Left ventricle myocardium inferior (tissue), 1 donor: ENCODE data around the gene RUNX1. TPM values are rescaled to one million over a fixed set of nuclear protein-coding genes. Genes with fewer than 3 reads are reported as not detected.

Experiments
- DNase-seq: peaks from one replicate; pipeline ENCODE4 v3.0.0-alpha.2; 2020
- H3K27ac ChIP-seq: fragments of 200-600 bp; replicated peaks from 2 replicates; pipeline ENCODE4 v1.8.0; 2021
- H3K27me3 ChIP-seq: fragments of 200-600 bp; 2 replicates; pipeline ENCODE4 v1.8.0; 2021; ENCODE audit warnings: low read depth
- H3K36me3 ChIP-seq: fragments of 200-600 bp; 2 replicates; pipeline ENCODE4 v1.8.0; 2021
- H3K4me1 ChIP-seq: fragments of 200-600 bp; 2 replicates; pipeline ENCODE4 v1.8.0; 2021
- H3K4me3 ChIP-seq: fragments of 200-600 bp; 2 replicates; pipeline ENCODE4 v1.8.0; 2021; ENCODE audit warnings: mild to moderate bottlenecking, moderate library complexity
- H3K9me3 ChIP-seq: fragments of 200-600 bp; replicated peaks from 2 replicates; pipeline ENCODE4 v1.8.0; 2021
- intact Hi-C: fragments of 100-400 bp; cut with micrococcal nuclease; formaldehyde crosslinking; loops from one replicate; pipeline ENCODE4 v1.11.0; 2022
- total RNA-seq: library from RNA; stranded (reverse); fragmentation: NEBNext Ultra II Directional; extraction: Animal tissue kit (Norgen Biotek cat#: 25700); gene quantifications from one replicate; pipeline ENCODE4 v1.2.1, GENCODE V29; 2021
- TF ChIP-seq, protein P1 (sequence below): fragments of 200-600 bp; IDR thresholded peaks from 2 replicates; pipeline ENCODE4 v1.8.0; 2021; ENCODE audit warnings: antibody characterized with exemption, mild to moderate bottlenecking, borderline replicate concordance
- donor health status: DM: no; HTN: yes; CAD: no; lungs with severe emphysema.

The RUNX1 gene
- total RNA-seq, 1 donor from 2014 or later, result 1.5 TPM

DNA sequence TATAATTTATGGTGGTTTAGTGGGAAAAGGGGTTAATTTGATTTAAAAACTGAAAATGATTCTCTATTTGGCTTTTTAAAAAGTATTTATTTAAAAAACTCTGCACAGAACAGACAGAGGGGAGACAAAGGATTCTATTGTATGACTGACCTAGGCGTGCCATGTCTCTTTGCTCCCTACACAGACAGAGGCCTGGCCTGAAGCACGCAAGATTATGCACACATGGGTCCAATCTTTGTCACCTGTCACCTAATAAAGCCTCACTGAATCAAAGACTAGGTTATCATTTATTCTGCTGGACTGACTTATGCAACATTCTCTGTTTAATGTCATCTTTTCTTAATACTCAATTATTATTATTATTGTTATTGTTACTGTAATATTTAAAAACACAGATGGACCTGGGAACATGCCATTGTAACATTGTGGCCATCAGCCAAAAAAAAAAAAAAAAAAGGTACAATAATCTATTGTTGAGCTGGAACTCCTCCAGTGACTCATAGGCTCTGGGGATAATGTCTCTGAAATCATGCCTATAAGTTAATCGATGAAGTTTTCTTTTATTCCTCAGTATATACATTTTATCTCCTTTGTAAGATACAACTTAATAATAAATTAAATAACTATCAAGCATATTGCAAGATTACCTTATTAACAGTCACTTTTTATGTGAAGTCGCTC is 112.1 kb downstream of the RUNX1 start:
- peaks cover 81% of the 10 kb centered on the region for H3K27me3 ChIP-seq
- H3K27ac ChIP-seq, result no peak overlapping the region
- no peaks in the 10 kb centered on the region for H3K4me1 ChIP-seq
- no peaks in the 10 kb centered on the region for H3K9me3 ChIP-seq
- TF ChIP-seq, protein P1, sequence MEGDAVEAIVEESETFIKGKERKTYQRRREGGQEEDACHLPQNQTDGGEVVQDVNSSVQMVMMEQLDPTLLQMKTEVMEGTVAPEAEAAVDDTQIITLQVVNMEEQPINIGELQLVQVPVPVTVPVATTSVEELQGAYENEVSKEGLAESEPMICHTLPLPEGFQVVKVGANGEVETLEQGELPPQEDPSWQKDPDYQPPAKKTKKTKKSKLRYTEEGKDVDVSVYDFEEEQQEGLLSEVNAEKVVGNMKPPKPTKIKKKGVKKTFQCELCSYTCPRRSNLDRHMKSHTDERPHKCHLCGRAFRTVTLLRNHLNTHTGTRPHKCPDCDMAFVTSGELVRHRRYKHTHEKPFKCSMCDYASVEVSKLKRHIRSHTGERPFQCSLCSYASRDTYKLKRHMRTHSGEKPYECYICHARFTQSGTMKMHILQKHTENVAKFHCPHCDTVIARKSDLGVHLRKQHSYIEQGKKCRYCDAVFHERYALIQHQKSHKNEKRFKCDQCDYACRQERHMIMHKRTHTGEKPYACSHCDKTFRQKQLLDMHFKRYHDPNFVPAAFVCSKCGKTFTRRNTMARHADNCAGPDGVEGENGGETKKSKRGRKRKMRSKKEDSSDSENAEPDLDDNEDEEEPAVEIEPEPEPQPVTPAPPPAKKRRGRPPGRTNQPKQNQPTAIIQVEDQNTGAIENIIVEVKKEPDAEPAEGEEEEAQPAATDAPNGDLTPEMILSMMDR, result no peak
- no peak for DNase-seq
- intact Hi-C loops, result no loop called here
- no peaks in the 10 kb centered on the region for H3K36me3 ChIP-seq
- H3K4me3 ChIP-seq, result no peak overlapping the region

DNA sequence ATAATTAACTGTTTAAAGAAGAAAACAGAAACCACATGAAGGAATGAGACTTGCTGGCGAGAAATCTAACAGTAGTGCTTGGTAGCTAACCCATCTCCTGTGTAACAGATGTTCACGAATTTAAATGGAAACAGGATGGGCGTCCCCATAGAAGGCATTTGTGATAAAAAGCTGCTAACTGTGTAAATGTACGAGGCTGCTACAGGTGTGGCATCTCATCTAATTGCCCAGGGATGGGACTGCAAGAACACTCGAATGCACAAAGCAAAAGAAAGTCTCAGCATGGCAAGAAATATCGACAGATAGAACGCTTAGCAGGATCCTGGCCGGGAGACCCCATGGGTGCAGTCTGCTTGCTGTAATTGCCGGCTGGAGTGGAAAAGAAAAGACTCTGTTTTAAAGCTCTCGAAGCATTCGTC is 112.7 kb downstream of the RUNX1 start:
- H3K36me3 ChIP-seq, result no peaks in the 10 kb centered on the region
- H3K4me1 ChIP-seq, result no peaks in the 10 kb centered on the region

DNA sequence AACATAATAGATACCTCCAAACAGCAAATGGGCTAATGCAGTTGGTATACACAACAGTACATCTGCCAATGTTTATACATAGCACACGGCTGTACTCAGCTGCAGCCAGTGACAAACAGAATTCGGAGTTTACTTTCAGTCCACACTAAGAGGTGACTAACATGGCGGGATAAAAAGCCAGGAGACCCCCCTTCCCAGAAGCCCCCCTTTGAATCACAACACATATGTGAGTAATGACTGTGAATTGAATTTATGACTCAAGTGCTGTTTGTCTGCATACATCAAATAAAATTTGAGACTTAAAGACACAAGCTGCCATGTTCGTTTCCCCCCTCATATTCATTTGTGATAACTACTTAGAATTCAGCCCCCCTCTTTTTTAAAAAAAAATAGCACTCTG is 113.2 kb downstream of the RUNX1 start:
- intact Hi-C loops, result no loop called here
- no peak overlapping the region for H3K27ac ChIP-seq
- H3K4me3 ChIP-seq, result no peak overlapping the region
- H3K4me1 ChIP-seq, result no peaks in the 10 kb centered on the region
- peaks cover 78% of the 10 kb centered on the region for H3K27me3 ChIP-seq
- DNase-seq, result no peak
- TF ChIP-seq, protein P1, result no peak
- H3K9me3 ChIP-seq, result no peaks in the 10 kb centered on the region
- no peaks in the 10 kb centered on the region for H3K36me3 ChIP-seq

More for the DNA sequence above, 112.7 kb downstream of the RUNX1 start:
- Histone ChIP-seq H3K27ac (no peak overlapping the region), H3K4me3 (no peak overlapping the region), H3K9me3 (no peaks in the 10 kb centered on the region), H3K27me3 (peaks cover 81% of the 10 kb centered on the region)
- TF ChIP-seq, protein P1, result no peak
- DNase-seq, result no peak
- intact Hi-C loops, result no loop called here

DNA sequence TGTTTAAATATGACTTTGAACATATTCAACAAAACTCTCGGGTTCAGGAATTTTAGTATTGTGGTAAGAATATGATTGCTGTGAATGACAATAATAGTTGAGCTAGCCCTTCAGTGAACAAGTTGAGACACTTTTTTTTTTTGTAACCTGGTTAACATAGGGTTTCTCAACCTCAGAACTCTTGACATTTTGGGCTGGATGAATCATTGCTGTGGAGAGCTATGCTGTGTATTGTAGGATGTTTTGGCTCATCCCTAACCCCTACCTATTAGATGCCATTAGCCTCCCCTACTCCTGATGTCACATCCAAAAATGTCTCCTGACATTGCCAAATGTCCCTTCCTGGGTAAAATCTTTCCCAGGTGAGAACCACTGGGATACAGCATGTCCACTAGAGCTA is 113.7 kb downstream of the RUNX1 start:
- TF ChIP-seq, protein P1, result no peak
- Histone ChIP-seq H3K27ac (no peak overlapping the region), H3K36me3 (no peaks in the 10 kb centered on the region), H3K27me3 (peaks cover 76% of the 10 kb centered on the region), H3K4me3 (no peak overlapping the region), H3K9me3 (no peaks in the 10 kb centered on the region), H3K4me1 (no peaks in the 10 kb centered on the region)
- intact Hi-C loops, result no loop called here
- no peak for DNase-seq

DNA sequence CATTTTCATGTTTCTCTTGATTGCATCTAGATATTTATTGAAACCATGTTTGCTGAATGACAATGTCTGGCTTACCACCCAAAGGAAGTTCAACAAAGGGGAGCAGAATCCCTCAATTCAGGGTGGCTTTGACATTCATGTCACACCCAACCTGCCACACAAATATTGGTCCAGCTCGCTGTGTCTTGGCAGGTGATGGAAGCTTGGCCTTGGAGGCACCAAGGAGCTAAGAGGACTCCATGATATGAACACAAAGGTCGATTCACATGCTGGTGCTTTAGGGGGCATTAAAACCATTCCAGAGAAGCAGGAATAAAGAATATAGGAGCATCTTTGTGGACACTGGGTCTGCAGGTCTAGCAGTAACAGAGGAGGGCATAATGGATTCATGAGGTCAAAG is 114.8 kb downstream of the RUNX1 start:
- intact Hi-C loops, result no loop called here
- Histone ChIP-seq H3K4me3 (no peak overlapping the region), H3K27me3 (peaks cover 71% of the 10 kb centered on the region), H3K36me3 (no peaks in the 10 kb centered on the region), H3K4me1 (no peaks in the 10 kb centered on the region), H3K9me3 (no peaks in the 10 kb centered on the region), H3K27ac (no peak overlapping the region)
- TF ChIP-seq, protein P1, result no peak
- no peak for DNase-seq
